ENCODE data around the gene SLC22A17. TPM values are rescaled to one million over a fixed set of nuclear protein-coding genes. Genes with fewer than 3 reads are reported as not detected.

SLC22A17 gene
- total RNA-seq, 1 experiment from 2014 or later = 2.2 TPM

- DNase-seq (ENCODE audit: extremely low read depth, low read depth) = no peak
Observed at GRCh38 chr14:23365036-23365731, 12.5 kb upstream of the SLC22A17 start, which contains the start of gene EFS. Gene EFS, minus strand, starts transcription at chr14:23365172. Its CDS starts 147 bp downstream, at chr14:23365025.

GRCh38 chr14:23364164-23365035 lies 11.7 kb upstream of the SLC22A17 start:
- no peak for DNase-seq (ENCODE audit: extremely low read depth, low read depth)

- no peak for DNase-seq (ENCODE audit: extremely low read depth, low read depth)
Observed at GRCh38 chr14:23362200-23362599, 9.5 kb upstream of the SLC22A17 start.

- DNase-seq (ENCODE audit: extremely low read depth, low read depth) = no peak
Observed at GRCh38 chr14:23361763-23362162, 9.1 kb upstream of the SLC22A17 start.

- no peak for DNase-seq (ENCODE audit: extremely low read depth, low read depth)
Observed at GRCh38 chr14:23361320-23361719, 8.6 kb upstream of the SLC22A17 start.

GRCh38 chr14:23360496-23360895 lies 7.8 kb upstream of the SLC22A17 start:
- no peak for DNase-seq (ENCODE audit: extremely low read depth, low read depth)

GRCh38 chr14:23359722-23360447 lies 7.2 kb upstream of the SLC22A17 start:
- DNase-seq (ENCODE audit: extremely low read depth, low read depth) = no peak

- no peak for DNase-seq (ENCODE audit: extremely low read depth, low read depth)
Observed at GRCh38 chr14:23359167-23359626, 6.5 kb upstream of the SLC22A17 start.

GRCh38 chr14:23358553-23359166 lies 6.0 kb upstream of the SLC22A17 start:
- DNase-seq (ENCODE audit: extremely low read depth, low read depth) = no peak

GRCh38 chr14:23358042-23358441 lies 5.4 kb upstream of the SLC22A17 start:
- DNase-seq (ENCODE audit: extremely low read depth, low read depth) = no peak

- no peak for DNase-seq (ENCODE audit: extremely low read depth, low read depth)
Observed at GRCh38 chr14:23357261-23357660, 4.6 kb upstream of the SLC22A17 start.

- DNase-seq (ENCODE audit: extremely low read depth, low read depth) = no peak
Observed at GRCh38 chr14:23356662-23357061, 4.0 kb upstream of the SLC22A17 start.

GRCh38 chr14:23355871-23356435 lies 3.3 kb upstream of the SLC22A17 start:
- no peak for DNase-seq (ENCODE audit: extremely low read depth, low read depth)

GRCh38 chr14:23354990-23355389 lies 2.3 kb upstream of the SLC22A17 start:
- no peak for DNase-seq (ENCODE audit: extremely low read depth, low read depth)

GRCh38 chr14:23353433-23353780 lies 720 bp upstream of the SLC22A17 start:
- DNase-seq (ENCODE audit: extremely low read depth, low read depth) = no peak

- no peak for DNase-seq (ENCODE audit: extremely low read depth, low read depth)
Observed at GRCh38 chr14:23351681-23352505, 794 bp downstream of the SLC22A17 start.

- no peak for DNase-seq (ENCODE audit: extremely low read depth, low read depth)
Observed at GRCh38 chr14:23349156-23349845, 3.4 kb downstream of the SLC22A17 start.

GRCh38 chr14:23348297-23348655 lies 4.4 kb downstream of the SLC22A17 start:
- DNase-seq (ENCODE audit: extremely low read depth, low read depth) = no peak

Measured in NCI-H460 (cell line).